HepG2 (cell line): ENCODE measurements around the gene PPARA. TPM values are rescaled to one million over a fixed set of nuclear protein-coding genes. Genes with fewer than 3 reads are reported as not detected.
A peak's percentile ranks its signal among the peaks of the same experiment; 100 is the strongest.

Experiments
- BCLAF1 ChIP-seq: fragments of 450-650 bp; IDR thresholded peaks from 2 replicates; pipeline ENCODE4 v1.6.1; 2017; ENCODE audit warnings: mild to moderate bottlenecking
- CEBPB ChIP-seq: IDR thresholded peaks from 2 replicates; pipeline ENCODE4 v1.6.1; 2011; ENCODE audit warnings: low read depth, low read length, improper control_type of control experiment, borderline replicate concordance
- HDAC2 ChIP-seq: sonication (generic); formaldehyde crosslinking; IDR thresholded peaks from 2 replicates; pipeline ENCODE4 v1.4.0; 2020; ENCODE audit warnings: missing genetic modification reagents
- HOXD1 ChIP-seq: sonication (generic); formaldehyde crosslinking; IDR thresholded peaks from 2 replicates; pipeline ENCODE4 v1.5.0; 2020; ENCODE audit warnings: missing genetic modification reagents
- IRX3 ChIP-seq: sonication (generic); formaldehyde crosslinking; IDR thresholded peaks from 2 replicates; pipeline ENCODE4 v1.8.1; 2023; ENCODE audit warnings: mild to moderate bottlenecking, low read depth, missing genetic modification reagents, borderline replicate concordance
- KLF12 ChIP-seq: sonication (generic); formaldehyde crosslinking; IDR thresholded peaks from 2 replicates; pipeline ENCODE4 v1.4.0; 2020; ENCODE audit warnings: missing genetic modification reagents, borderline replicate concordance
- MBD4 ChIP-seq: IDR thresholded peaks from 2 replicates; pipeline ENCODE4 v1.6.1; 2012; ENCODE audit warnings: low read length, inconsistent platforms, borderline replicate concordance
- MTA3 ChIP-seq: sonication (generic); formaldehyde crosslinking; IDR thresholded peaks from 2 replicates; pipeline ENCODE4 v1.4.0; 2020; ENCODE audit warnings: missing genetic modification reagents
- NFE2L1 ChIP-seq: sonication (generic); formaldehyde crosslinking; IDR thresholded peaks from 2 replicates; pipeline ENCODE4 v1.4.0; 2020; ENCODE audit warnings: missing genetic modification reagents, mild to moderate bottlenecking, borderline replicate concordance
- PLSCR1 ChIP-seq: sonication (generic); formaldehyde crosslinking; IDR thresholded peaks from 2 replicates; pipeline ENCODE4 v1.5.0; 2020; ENCODE audit warnings: missing genetic modification reagents, mild to moderate bottlenecking, borderline replicate concordance
- RORA ChIP-seq: sonication (generic); formaldehyde crosslinking; IDR thresholded peaks from 2 replicates; pipeline ENCODE4 v1.5.0; 2020; ENCODE audit warnings: mild to moderate bottlenecking, missing genetic modification reagents, moderate library complexity
- ZNF17 ChIP-seq: sonication (generic); formaldehyde crosslinking; IDR thresholded peaks from 2 replicates; pipeline ENCODE4 v1.5.0; 2020; ENCODE audit warnings: mild to moderate bottlenecking, missing genetic modification reagents
- ZNF207 ChIP-seq: fragments of 450-650 bp; IDR thresholded peaks from 2 replicates; pipeline ENCODE4 v1.6.1; 2016; ENCODE audit warnings: antibody characterized with exemption, borderline replicate concordance
- ZNF678 ChIP-seq: sonication (generic); formaldehyde crosslinking; IDR thresholded peaks from 2 replicates; pipeline ENCODE4 v1.4.0; 2020; ENCODE audit warnings: mild to moderate bottlenecking, missing genetic modification reagents
- polyA plus RNA-seq, 8 experiments: library from polyadenylated mRNA; depleted of rRNA in 3 of 8; stranded (reverse) in 7 of 8; unstranded in 1 of 8; fragments of >200 nt; fragmentation: Illumina TruSeq in 4 of 8; extraction: Trizol in 4 of 8; gene quantifications; 2 replicates each; pipeline versions ENCODE4 v1.2.1 to v1.2.3, GENCODE V29; 2011 to 2016; ENCODE audit warnings: low read depth in 4 of 8, missing spikeins in 1 of 8, mixed read lengths in 1 of 8; ENCODE audit not compliant: insufficient read depth in 1 of 8
- total RNA-seq, 5 experiments: library from RNA; depleted of rRNA; stranded (reverse); fragments of >200 nt; fragmentation: Illumina TruSeq; extraction: Trizol; gene quantifications; 2 replicates each; pipeline ENCODE4 v1.2.3, GENCODE V29; 2016; ENCODE audit warnings: low read depth in 1 of 5
- TF ChIP-seq, protein P1 (sequence below): sonication (generic); formaldehyde crosslinking; IDR thresholded peaks from 2 replicates; pipeline ENCODE4 v1.5.0; 2020; ENCODE audit warnings: missing genetic modification reagents
- TF ChIP-seq, protein P2 (sequence below): sonication (generic); formaldehyde crosslinking; IDR thresholded peaks from 2 replicates; pipeline ENCODE4 v1.5.1; 2020; ENCODE audit warnings: mild to moderate bottlenecking, moderate library complexity, missing genetic modification reagents
- TF ChIP-seq, protein P3 (sequence below): sonication (generic); formaldehyde crosslinking; IDR thresholded peaks from 2 replicates; pipeline ENCODE4 v1.8.0; 2022; ENCODE audit warnings: low read depth, missing genetic modification reagents
- TF ChIP-seq, protein P4 (sequence below): sonication (generic); formaldehyde crosslinking; IDR thresholded peaks from 2 replicates; pipeline ENCODE4 v1.5.1; 2020; ENCODE audit warnings: mild to moderate bottlenecking, missing genetic modification reagents, borderline replicate concordance

Gene PPARA
- total and polyA plus RNA-seq, 2 of the 13 experiments (the other 11 are each of a cell fraction or from before 2014, with no cell fraction given) = 18.2 to 24.7 TPM

GRCh38 chr22:46147471-46148267 lies 2.7 kb upstream of the PPARA start (continued):
- TF ChIP-seq HOXD1 (CRISPR knock-in tag) (no peak), MTA3 (CRISPR knock-in tag) (no peak), ZNF678 (peak; percentile 60; the same call in 1 of the 2 replicates), PLSCR1 (no peak), HDAC2 (CRISPR knock-in tag) (peak; percentile 94), CEBPB (no peak), RORA (no peak), IRX3 (CRISPR knock-in tag) (no peak), ZNF17 (CRISPR knock-in tag) (no peak), MBD4 (no peak), KLF12 (CRISPR knock-in tag) (no peak), BCLAF1 (no peak), ZNF207 (no peak), NFE2L1 (no peak)
- TF ChIP-seq, protein P1, sequence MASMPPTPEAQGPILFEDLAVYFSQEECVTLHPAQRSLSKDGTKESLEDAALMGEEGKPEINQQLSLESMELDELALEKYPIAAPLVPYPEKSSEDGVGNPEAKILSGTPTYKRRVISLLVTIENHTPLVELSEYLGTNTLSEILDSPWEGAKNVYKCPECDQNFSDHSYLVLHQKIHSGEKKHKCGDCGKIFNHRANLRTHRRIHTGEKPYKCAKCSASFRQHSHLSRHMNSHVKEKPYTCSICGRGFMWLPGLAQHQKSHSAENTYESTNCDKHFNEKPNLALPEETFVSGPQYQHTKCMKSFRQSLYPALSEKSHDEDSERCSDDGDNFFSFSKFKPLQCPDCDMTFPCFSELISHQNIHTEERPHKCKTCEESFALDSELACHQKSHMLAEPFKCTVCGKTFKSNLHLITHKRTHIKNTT (CRISPR knock-in tag) = no peak
- TF ChIP-seq, protein P2, sequence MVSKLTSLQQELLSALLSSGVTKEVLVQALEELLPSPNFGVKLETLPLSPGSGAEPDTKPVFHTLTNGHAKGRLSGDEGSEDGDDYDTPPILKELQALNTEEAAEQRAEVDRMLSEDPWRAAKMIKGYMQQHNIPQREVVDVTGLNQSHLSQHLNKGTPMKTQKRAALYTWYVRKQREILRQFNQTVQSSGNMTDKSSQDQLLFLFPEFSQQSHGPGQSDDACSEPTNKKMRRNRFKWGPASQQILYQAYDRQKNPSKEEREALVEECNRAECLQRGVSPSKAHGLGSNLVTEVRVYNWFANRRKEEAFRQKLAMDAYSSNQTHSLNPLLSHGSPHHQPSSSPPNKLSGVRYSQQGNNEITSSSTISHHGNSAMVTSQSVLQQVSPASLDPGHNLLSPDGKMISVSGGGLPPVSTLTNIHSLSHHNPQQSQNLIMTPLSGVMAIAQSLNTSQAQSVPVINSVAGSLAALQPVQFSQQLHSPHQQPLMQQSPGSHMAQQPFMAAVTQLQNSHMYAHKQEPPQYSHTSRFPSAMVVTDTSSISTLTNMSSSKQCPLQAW (CRISPR knock-in tag) = peak; percentile 92
- TF ChIP-seq, protein P3, sequence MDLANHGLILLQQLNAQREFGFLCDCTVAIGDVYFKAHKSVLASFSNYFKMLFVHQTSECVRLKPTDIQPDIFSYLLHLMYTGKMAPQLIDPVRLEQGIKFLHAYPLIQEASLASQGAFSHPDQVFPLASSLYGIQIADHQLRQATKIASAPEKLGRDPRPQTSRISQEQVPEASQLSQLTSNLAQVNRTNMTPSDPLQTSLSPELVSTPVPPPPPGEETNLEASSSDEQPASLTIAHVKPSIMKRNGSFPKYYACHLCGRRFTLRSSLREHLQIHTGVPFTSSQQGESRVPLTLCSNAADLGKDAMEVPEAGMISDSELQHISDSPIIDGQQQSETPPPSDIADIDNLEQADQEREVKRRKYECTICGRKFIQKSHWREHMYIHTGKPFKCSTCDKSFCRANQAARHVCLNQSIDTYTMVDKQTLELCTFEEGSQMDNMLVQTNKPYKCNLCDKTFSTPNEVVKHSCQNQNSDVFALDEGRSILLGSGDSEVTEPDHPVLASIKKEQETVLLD (CRISPR knock-in tag) = no peak
- TF ChIP-seq, protein P4, sequence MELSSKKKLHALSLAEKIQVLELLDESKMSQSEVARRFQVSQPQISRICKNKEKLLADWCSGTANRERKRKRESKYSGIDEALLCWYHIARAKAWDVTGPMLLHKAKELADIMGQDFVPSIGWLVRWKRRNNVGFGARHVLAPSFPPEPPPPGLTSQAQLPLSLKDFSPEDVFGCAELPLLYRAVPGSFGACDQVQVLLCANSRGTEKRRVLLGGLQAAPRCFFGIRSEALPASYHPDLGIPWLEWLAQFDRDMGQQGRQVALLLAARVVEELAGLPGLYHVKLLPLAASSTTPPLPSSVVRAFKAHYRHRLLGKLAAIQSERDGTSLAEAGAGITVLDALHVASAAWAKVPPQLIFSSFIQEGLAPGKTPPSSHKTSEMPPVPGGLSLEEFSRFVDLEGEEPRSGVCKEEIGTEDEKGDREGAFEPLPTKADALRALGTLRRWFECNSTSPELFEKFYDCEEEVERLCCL (CRISPR knock-in tag) = no peak
